ENCODE measurements around the gene CDH16. TPM values are rescaled to one million over a fixed set of nuclear protein-coding genes. Genes with fewer than 3 reads are reported as not detected.

The CDH16 gene
- total and polyA plus RNA-seq, 2 donors (not counting 1 experiment from before 2014, with no cell fraction given), result not detected

DNA sequence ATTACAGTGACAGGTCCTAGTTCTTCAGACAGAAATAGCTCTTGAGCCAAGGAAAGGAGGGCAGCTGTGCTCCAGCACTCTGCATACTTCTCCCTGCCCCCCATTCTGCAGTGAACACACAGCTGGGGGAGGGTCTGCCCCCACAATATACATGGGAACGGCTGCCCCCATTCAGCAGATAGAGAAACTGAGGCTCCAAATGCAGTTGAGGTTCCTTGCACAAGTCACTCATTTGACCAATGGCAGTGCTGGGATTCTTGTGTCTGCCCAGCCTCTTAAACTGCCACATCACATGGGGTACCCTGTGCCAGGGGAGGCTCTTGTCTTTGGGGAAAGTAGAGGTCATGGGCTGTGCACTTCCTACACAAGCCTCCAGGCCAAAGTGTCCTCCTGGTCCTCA, 49.3 kb downstream of the CDH16 start:
- Histone ChIP-seq H2AFZ (ENCODE audit: low read length) (no peak overlapping the region), H3K4me3 (replicated peaks in 1 of 4; ENCODE audit: control extremely low read depth in 1 of 4, insufficient read depth in 1 of 4, low read depth in 3 of 4, low read length in 4 of 4) (no peak overlapping the region), H3K27me3 (ENCODE audit: control insufficient read depth, insufficient read depth, low read length) (no peaks in the 10 kb centered on the region), H3K9me3 (ENCODE audit: control insufficient read depth, insufficient read depth, low read depth, low read length) (no peaks in the 10 kb centered on the region), H3K4me1 (ENCODE audit: control insufficient read depth, extremely low read depth, insufficient read depth, low read length) (peaks cover 11% of the 10 kb centered on the region), H3K4me2 (ENCODE audit: extremely low read depth, insufficient read depth, low read length) (no peak overlapping the region), H3K9ac (ENCODE audit: insufficient read depth, low read length) (no peak overlapping the region), H3K36me3 (ENCODE audit: control insufficient read depth, insufficient read depth, low read length) (no peaks in the 10 kb centered on the region), H3K27ac (ENCODE audit: insufficient read depth, low read length) (no peak overlapping the region), H3K79me2 (ENCODE audit: control insufficient read depth, insufficient read depth, low read length) (no peaks in the 10 kb centered on the region), H4K20me1 (ENCODE audit: control insufficient read depth, extremely low read depth, insufficient read depth, low read length) (no peaks in the 10 kb centered on the region)
- no peak for DNase-seq (ENCODE audit: low read depth in 2 of 2)
- TF ChIP-seq, protein P1, sequence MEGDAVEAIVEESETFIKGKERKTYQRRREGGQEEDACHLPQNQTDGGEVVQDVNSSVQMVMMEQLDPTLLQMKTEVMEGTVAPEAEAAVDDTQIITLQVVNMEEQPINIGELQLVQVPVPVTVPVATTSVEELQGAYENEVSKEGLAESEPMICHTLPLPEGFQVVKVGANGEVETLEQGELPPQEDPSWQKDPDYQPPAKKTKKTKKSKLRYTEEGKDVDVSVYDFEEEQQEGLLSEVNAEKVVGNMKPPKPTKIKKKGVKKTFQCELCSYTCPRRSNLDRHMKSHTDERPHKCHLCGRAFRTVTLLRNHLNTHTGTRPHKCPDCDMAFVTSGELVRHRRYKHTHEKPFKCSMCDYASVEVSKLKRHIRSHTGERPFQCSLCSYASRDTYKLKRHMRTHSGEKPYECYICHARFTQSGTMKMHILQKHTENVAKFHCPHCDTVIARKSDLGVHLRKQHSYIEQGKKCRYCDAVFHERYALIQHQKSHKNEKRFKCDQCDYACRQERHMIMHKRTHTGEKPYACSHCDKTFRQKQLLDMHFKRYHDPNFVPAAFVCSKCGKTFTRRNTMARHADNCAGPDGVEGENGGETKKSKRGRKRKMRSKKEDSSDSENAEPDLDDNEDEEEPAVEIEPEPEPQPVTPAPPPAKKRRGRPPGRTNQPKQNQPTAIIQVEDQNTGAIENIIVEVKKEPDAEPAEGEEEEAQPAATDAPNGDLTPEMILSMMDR (conservative IDR thresholded peaks at IDR 0.05 in 1 of 2, IDR thresholded peaks at IDR 0.05 in 1 of 2; ENCODE audit: low read depth in 1 of 2, low read length in 2 of 2), result no peak
- TF ChIP-seq EZH2 (IDR thresholded peaks at IDR 0.05; ENCODE audit: low read length, missing control alignments), result no peak

DNA sequence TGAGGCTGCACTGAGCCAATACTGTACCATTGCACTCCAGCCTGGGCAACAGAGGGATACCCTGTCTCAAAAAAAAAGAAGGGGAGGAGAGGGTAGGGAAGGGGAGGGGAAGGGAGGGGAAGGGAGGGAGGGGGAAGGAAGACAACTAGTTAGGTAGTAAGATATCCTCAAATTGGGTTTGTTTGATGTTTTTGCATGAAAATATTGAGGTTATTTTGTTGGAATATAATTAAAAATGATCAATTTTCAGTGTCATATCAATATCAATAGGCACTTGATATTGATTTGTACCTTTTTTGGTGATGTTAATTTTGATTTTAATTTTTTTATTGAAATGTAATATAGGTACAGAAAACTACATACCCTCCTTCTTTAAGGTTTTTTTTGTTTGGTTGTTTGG, 55.0 kb downstream of the CDH16 start:
- H3K4me2 ChIP-seq (ENCODE audit: extremely low read depth, insufficient read depth, low read length), result no peak overlapping the region
- H3K9me3 ChIP-seq (ENCODE audit: control insufficient read depth, insufficient read depth, low read depth, low read length), result no peaks in the 10 kb centered on the region
- no peak overlapping the region for H2AFZ ChIP-seq (ENCODE audit: low read length)
- no peak overlapping the region for H3K9ac ChIP-seq (ENCODE audit: insufficient read depth, low read length)
- no peaks in the 10 kb centered on the region for H4K20me1 ChIP-seq (ENCODE audit: control insufficient read depth, extremely low read depth, insufficient read depth, low read length)
- H3K27ac ChIP-seq (ENCODE audit: insufficient read depth, low read length), result no peak overlapping the region
- no peak overlapping the region for H3K4me3 ChIP-seq (replicated peaks in 1 of 4; ENCODE audit: control extremely low read depth in 1 of 4, insufficient read depth in 1 of 4, low read depth in 3 of 4, low read length in 4 of 4)
- no peaks in the 10 kb centered on the region for H3K4me1 ChIP-seq (ENCODE audit: control insufficient read depth, extremely low read depth, insufficient read depth, low read length)
- DNase-seq (ENCODE audit: low read depth in 2 of 2), result no peak
- H3K36me3 ChIP-seq (ENCODE audit: control insufficient read depth, insufficient read depth, low read length), result no peaks in the 10 kb centered on the region
- no peaks in the 10 kb centered on the region for H3K79me2 ChIP-seq (ENCODE audit: control insufficient read depth, insufficient read depth, low read length)
- no peaks in the 10 kb centered on the region for H3K27me3 ChIP-seq (ENCODE audit: control insufficient read depth, insufficient read depth, low read length)
- no peak for TF ChIP-seq EZH2 (IDR thresholded peaks at IDR 0.05; ENCODE audit: low read length, missing control alignments)
- TF ChIP-seq, protein P1 (conservative IDR thresholded peaks at IDR 0.05 in 1 of 2, IDR thresholded peaks at IDR 0.05 in 1 of 2; ENCODE audit: low read depth in 1 of 2, low read length in 2 of 2), result no peak

DNA sequence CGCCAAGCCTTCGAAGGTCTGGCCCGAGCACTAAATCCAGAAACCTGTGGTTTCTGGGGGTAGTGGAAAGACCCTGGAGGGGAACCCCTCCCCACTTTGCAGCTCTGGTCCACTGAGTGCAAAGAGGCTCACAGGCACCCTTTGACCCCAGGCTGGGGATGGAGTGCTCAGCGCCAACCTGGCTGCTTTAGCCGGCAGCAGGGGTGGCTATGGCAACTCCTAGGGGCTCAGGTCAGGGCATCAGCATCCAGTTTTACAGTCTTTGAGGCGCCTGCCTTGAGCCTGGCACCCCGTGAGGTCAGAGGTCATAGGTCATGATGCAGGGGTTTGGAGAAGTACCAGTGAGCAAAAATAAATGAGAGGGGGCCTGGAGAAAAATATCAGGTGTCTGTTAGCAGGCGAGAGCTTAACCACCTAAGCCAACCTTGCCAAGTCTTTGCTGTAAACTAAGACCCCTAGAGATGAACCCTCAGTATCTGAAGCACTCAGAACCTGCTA, 56.6 kb downstream of the CDH16 start:
- Histone ChIP-seq H3K9me3 (ENCODE audit: control insufficient read depth, insufficient read depth, low read depth, low read length) (no peaks in the 10 kb centered on the region), H3K79me2 (ENCODE audit: control insufficient read depth, insufficient read depth, low read length) (no peaks in the 10 kb centered on the region), H4K20me1 (ENCODE audit: control insufficient read depth, extremely low read depth, insufficient read depth, low read length) (no peaks in the 10 kb centered on the region), H3K4me1 (ENCODE audit: control insufficient read depth, extremely low read depth, insufficient read depth, low read length) (no peaks in the 10 kb centered on the region), H2AFZ (ENCODE audit: low read length) (no peak overlapping the region), H3K27me3 (ENCODE audit: control insufficient read depth, insufficient read depth, low read length) (no peaks in the 10 kb centered on the region), H3K4me3 (replicated peaks in 1 of 4; ENCODE audit: control extremely low read depth in 1 of 4, insufficient read depth in 1 of 4, low read depth in 3 of 4, low read length in 4 of 4) (no peak overlapping the region), H3K36me3 (ENCODE audit: control insufficient read depth, insufficient read depth, low read length) (no peaks in the 10 kb centered on the region), H3K4me2 (ENCODE audit: extremely low read depth, insufficient read depth, low read length) (no peak overlapping the region), H3K27ac (ENCODE audit: insufficient read depth, low read length) (no peak overlapping the region), H3K9ac (ENCODE audit: insufficient read depth, low read length) (no peak overlapping the region)
- no peak for DNase-seq (ENCODE audit: low read depth in 2 of 2)
- no peak for TF ChIP-seq EZH2 (IDR thresholded peaks at IDR 0.05; ENCODE audit: low read length, missing control alignments)

Measured in fibroblast of lung (primary cell).